Testis (tissue), 2 donors: ENCODE data around the gene EXOC4.

Source experiments
- POLR2A ChIP-seq: fragments of 450-650 bp; IDR thresholded peaks from one replicate; pipeline ENCODE4 v1.6.1; 2017; ENCODE audit warnings: antibody characterized with exemption, mild to moderate bottlenecking, moderate library complexity
- TF ChIP-seq, protein P1 (sequence below), 3 experiments: fragments of 450-650 bp in 2 of 3; fragments of 200-600 bp in 1 of 3; sonication (generic) in 1 of 3; IDR thresholded peaks; one replicate each; pipeline ENCODE4 v1.5.1; 2016 to 2019; ENCODE audit warnings: antibody characterized with exemption in 3 of 3, mild to moderate bottlenecking in 2 of 3, moderate library complexity in 1 of 3

DNA sequence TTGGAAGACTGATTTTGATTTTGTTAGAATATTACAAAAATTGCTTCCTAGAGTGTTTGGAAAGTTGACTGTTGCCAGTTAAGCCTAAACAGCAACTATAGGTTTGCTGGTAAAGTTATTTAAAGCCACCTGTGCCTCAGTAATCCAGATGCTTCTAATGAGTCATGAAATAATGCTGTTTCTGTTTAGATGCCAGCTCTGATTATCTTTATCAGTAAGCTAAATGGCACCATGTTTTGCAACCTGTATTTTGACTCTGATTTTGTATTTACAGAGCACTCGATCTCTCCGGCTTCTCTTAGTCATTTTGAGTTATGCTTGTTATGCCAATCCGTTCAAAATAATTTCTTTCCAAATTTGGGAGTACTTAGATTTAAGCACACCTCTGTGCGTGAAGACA lies 366.1 kb downstream of the EXOC4 start:
- TF ChIP-seq, protein P1, sequence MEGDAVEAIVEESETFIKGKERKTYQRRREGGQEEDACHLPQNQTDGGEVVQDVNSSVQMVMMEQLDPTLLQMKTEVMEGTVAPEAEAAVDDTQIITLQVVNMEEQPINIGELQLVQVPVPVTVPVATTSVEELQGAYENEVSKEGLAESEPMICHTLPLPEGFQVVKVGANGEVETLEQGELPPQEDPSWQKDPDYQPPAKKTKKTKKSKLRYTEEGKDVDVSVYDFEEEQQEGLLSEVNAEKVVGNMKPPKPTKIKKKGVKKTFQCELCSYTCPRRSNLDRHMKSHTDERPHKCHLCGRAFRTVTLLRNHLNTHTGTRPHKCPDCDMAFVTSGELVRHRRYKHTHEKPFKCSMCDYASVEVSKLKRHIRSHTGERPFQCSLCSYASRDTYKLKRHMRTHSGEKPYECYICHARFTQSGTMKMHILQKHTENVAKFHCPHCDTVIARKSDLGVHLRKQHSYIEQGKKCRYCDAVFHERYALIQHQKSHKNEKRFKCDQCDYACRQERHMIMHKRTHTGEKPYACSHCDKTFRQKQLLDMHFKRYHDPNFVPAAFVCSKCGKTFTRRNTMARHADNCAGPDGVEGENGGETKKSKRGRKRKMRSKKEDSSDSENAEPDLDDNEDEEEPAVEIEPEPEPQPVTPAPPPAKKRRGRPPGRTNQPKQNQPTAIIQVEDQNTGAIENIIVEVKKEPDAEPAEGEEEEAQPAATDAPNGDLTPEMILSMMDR (IDR thresholded peaks at IDR 0.05): no peak
- TF ChIP-seq POLR2A: no peak
